WTC11 (cell line): Measurements from ENCODE around the gene PTPN21. TPM values are rescaled to one million over a fixed set of nuclear protein-coding genes. Genes with fewer than 3 reads are reported as not detected.
A peak's percentile ranks its signal among the peaks of the same experiment; 100 is the strongest.
"Not testable (repeated sequence)": the region's sequence is repeated elsewhere in the genome, so short reads cannot be mapped to it uniquely, and the experiment has no call there.

ENCODE experiments used
- ATAC-seq: fragments of 200-7000 bp; cut with Tn5 transposase; 2 replicates; pipeline ENCODE4 v1.10.0; 2021; ENCODE audit warnings: mild to moderate bottlenecking, moderate library complexity
- CTCF ChIA-PET: fragments of 300-600 bp; sonication (Branson Sonifier 250); formaldehyde crosslinking; loops from one replicate; lab custom pipeline; 2021; ENCODE audit warnings: antibody characterized with exemption; lab: Charles Lee
- POLR2A ChIA-PET: fragments of 350-600 bp; sonication (Branson Sonifier 250); formaldehyde crosslinking; loops from one replicate; lab custom pipeline; 2021; ENCODE audit warnings: antibody characterized with exemption; lab: Charles Lee
- DNase-seq: peaks from one replicate; pipeline ENCODE4 v3.0.0; 2021; ENCODE audit warnings: low spot score
- H3K27ac Mint-ChIP-seq: 2 replicates; pipeline ENCODE4 v1.8.0; 2021; ENCODE audit warnings: mixed read lengths
- H3K27me3 Mint-ChIP-seq: 2 replicates; pipeline ENCODE4 v1.8.0; 2021; ENCODE audit warnings: low read depth, mild to moderate bottlenecking, moderate library complexity, mixed read lengths
- H3K36me3 Mint-ChIP-seq: 2 replicates; pipeline ENCODE4 v1.8.0; 2021; ENCODE audit warnings: mixed read lengths
- H3K4me1 Mint-ChIP-seq: 2 replicates; pipeline ENCODE4 v1.8.0; 2022; ENCODE audit warnings: mixed read lengths
- H3K4me3 Mint-ChIP-seq: 2 replicates; pipeline ENCODE4 v1.8.0; 2021; ENCODE audit warnings: mild to moderate bottlenecking, moderate library complexity, mixed read lengths
- H3K9me3 Mint-ChIP-seq: 2 replicates; pipeline ENCODE4 v1.8.0; 2021; ENCODE audit warnings: mixed read lengths
- ATF1 ChIP-seq: sonication (generic); formaldehyde crosslinking; IDR thresholded peaks from 2 replicates; pipeline ENCODE4 v1.8.1; 2023; ENCODE audit warnings: mild to moderate bottlenecking, moderate library complexity, missing genetic modification reagents
- EMX1 ChIP-seq: fragments of 250-450 bp; sonication (Bioruptor Pico); IDR thresholded peaks from 2 replicates; pipeline ENCODE4 v1.8.0; 2021; ENCODE audit warnings: mild to moderate bottlenecking
- ETV6 ChIP-seq: sonication (generic); formaldehyde crosslinking; IDR thresholded peaks from 2 replicates; pipeline ENCODE4 v1.8.1; 2022; ENCODE audit warnings: mild to moderate bottlenecking, missing genetic modification reagents
- FOXJ3 ChIP-seq: sonication (generic); formaldehyde crosslinking; IDR thresholded peaks from 2 replicates; pipeline ENCODE4 v1.9.0; 2021; ENCODE audit warnings: missing genetic modification reagents, mild to moderate bottlenecking, borderline replicate concordance
- FOXP1 ChIP-seq: sonication (generic); formaldehyde crosslinking; IDR thresholded peaks from 2 replicates; pipeline ENCODE4 v1.8.0; 2022; ENCODE audit warnings: missing genetic modification reagents, mild to moderate bottlenecking, moderate library complexity, borderline replicate concordance
- GABPB1 ChIP-seq: sonication (generic); formaldehyde crosslinking; IDR thresholded peaks from 2 replicates; pipeline ENCODE4 v1.8.1; 2023; ENCODE audit warnings: mild to moderate bottlenecking, missing genetic modification reagents
- GRHL2 ChIP-seq: fragments of 250-450 bp; sonication (Bioruptor Pico); IDR thresholded peaks from 2 replicates; pipeline ENCODE4 v1.8.0; 2022; ENCODE audit warnings: mild to moderate bottlenecking, moderate library complexity; ENCODE audit not compliant: insufficient replicate concordance, severe bottlenecking
- GTF2I ChIP-seq: fragments of 250-450 bp; sonication (Bioruptor Pico); conservative IDR thresholded peaks from 2 replicates; pipeline ENCODE4 v1.4.0; 2021; ENCODE audit warnings: mild to moderate bottlenecking
- IRF2 ChIP-seq: sonication (generic); formaldehyde crosslinking; IDR thresholded peaks from 2 replicates; pipeline ENCODE4 v1.8.0; 2022; ENCODE audit warnings: low read depth, missing genetic modification reagents, borderline replicate concordance
- MYBL2 ChIP-seq: sonication (generic); formaldehyde crosslinking; IDR thresholded peaks from 2 replicates; pipeline ENCODE4 v1.8.1; 2023; ENCODE audit warnings: mild to moderate bottlenecking, moderate library complexity, missing genetic modification reagents
- PRDM15 ChIP-seq: sonication (generic); formaldehyde crosslinking; IDR thresholded peaks from 2 replicates; pipeline ENCODE4 v1.8.0; 2022; ENCODE audit warnings: missing genetic modification reagents
- PRRX2 ChIP-seq: fragments of 250-450 bp; sonication (Bioruptor Pico); IDR thresholded peaks from 2 replicates; pipeline ENCODE4 v1.8.0; 2021; ENCODE audit warnings: mild to moderate bottlenecking
- ZBTB43 ChIP-seq: sonication (generic); formaldehyde crosslinking; IDR thresholded peaks from 2 replicates; pipeline ENCODE4 v1.8.1; 2023; ENCODE audit warnings: mild to moderate bottlenecking, missing genetic modification reagents
- ZNF232 ChIP-seq: sonication (generic); formaldehyde crosslinking; IDR thresholded peaks from 2 replicates; pipeline ENCODE4 v1.8.0; 2022; ENCODE audit warnings: mild to moderate bottlenecking, missing genetic modification reagents
- ZNF317 ChIP-seq: sonication (generic); formaldehyde crosslinking; IDR thresholded peaks from 2 replicates; pipeline ENCODE4 v1.8.1; 2023; ENCODE audit warnings: low read depth, mild to moderate bottlenecking, moderate library complexity, missing genetic modification reagents, borderline replicate concordance
- ZNF425 ChIP-seq: fragments of 250-450 bp; sonication (Bioruptor Pico); conservative IDR thresholded peaks from 2 replicates; pipeline ENCODE4 v1.9.0; 2021; ENCODE audit warnings: mild to moderate bottlenecking
- total RNA-seq: library from RNA; stranded (reverse); gene quantifications from 3 replicates; pipeline ENCODE4 v1.2.3, GENCODE V29; 2021
- TF ChIP-seq, protein P1 (sequence below): fragments of 200-600 bp; IDR thresholded peaks from 2 replicates; pipeline ENCODE4 v1.8.0; 2022; ENCODE audit warnings: antibody characterized with exemption

PTPN21 gene
- total RNA-seq, 1 experiment from 2014 or later = 7.5 TPM

- H3K27ac Mint-ChIP-seq, POLR2A ChIA-PET: not testable (repeated sequence)
- TF ChIP-seq ZNF317 = peak; percentile 58; the same call in 1 of the 2 replicates
Observed at GRCh38 chr14:88529889-88530288, 24.9 kb downstream of the PTPN21 start.

GRCh38 chr14:88522393-88522792 lies 32.4 kb downstream of the PTPN21 start:
- DNase-seq (no peak), ATAC-seq (no peak)
- Mint-ChIP-seq H3K27me3 (no peaks in the 10 kb centered on the region), H3K27ac (no peak overlapping the region), H3K36me3 (no peaks in the 10 kb centered on the region), H3K4me1 (no peaks in the 10 kb centered on the region), H3K9me3 (no peaks in the 10 kb centered on the region), H3K4me3 (no peak overlapping the region)
- CTCF ChIA-PET = interaction anchor here (1.0 kb wide), 1 partner anchor 333 kb away, joined by 5 read pairs; no protein-coding TSS in a partner anchor
- TF ChIP-seq ZNF232 (CRISPR knock-in tag) (no peak), PRDM15 (CRISPR knock-in tag) (no peak), ETV6 (CRISPR knock-in tag) (no peak), FOXP1 (CRISPR knock-in tag) (no peak), GTF2I (no peak), ZBTB43 (CRISPR knock-in tag) (no peak), MYBL2 (CRISPR knock-in tag) (no peak), GRHL2 (CRISPR knock-in tag) (no peak), PRRX2 (CRISPR knock-in tag) (no peak)
- TF ChIP-seq, protein P1, sequence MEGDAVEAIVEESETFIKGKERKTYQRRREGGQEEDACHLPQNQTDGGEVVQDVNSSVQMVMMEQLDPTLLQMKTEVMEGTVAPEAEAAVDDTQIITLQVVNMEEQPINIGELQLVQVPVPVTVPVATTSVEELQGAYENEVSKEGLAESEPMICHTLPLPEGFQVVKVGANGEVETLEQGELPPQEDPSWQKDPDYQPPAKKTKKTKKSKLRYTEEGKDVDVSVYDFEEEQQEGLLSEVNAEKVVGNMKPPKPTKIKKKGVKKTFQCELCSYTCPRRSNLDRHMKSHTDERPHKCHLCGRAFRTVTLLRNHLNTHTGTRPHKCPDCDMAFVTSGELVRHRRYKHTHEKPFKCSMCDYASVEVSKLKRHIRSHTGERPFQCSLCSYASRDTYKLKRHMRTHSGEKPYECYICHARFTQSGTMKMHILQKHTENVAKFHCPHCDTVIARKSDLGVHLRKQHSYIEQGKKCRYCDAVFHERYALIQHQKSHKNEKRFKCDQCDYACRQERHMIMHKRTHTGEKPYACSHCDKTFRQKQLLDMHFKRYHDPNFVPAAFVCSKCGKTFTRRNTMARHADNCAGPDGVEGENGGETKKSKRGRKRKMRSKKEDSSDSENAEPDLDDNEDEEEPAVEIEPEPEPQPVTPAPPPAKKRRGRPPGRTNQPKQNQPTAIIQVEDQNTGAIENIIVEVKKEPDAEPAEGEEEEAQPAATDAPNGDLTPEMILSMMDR = no peak
- POLR2A ChIA-PET = no interaction called here

More at GRCh38 chr14:88529889-88530288, 24.9 kb downstream of the PTPN21 start:
- DNase-seq, H3K4me1 Mint-ChIP-seq, CTCF ChIA-PET, H3K27me3 Mint-ChIP-seq, H3K4me3 Mint-ChIP-seq, ATAC-seq, H3K36me3 Mint-ChIP-seq: not testable (repeated sequence)
- H3K9me3 Mint-ChIP-seq = peaks cover 13% of the 10 kb centered on the region

DNA sequence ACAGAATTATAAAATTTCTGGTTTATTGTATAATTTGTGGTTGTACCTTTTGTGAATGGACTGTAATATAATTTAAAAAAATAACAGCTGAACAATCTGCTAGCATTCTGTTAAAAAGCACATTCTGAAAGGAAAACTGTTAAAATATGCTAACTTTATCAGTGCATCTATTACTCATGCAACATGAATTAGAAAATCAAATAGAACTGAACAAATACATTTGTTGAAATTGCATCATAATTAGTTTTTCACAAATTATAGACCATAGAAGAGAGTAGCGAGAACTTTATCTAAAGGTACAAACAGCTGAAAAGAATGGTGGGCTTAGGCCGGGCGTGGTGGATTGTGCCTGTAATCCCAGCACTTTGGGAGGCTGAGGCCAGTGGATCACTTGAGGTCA lies 33.0 kb downstream of the PTPN21 start:
- no peak overlapping the region for H3K4me3 Mint-ChIP-seq
- no peaks in the 10 kb centered on the region for H3K4me1 Mint-ChIP-seq
- H3K27ac Mint-ChIP-seq = no peak overlapping the region
- H3K9me3 Mint-ChIP-seq = no peaks in the 10 kb centered on the region
- DNase-seq (no peak), ATAC-seq (no peak)
- no peaks in the 10 kb centered on the region for H3K27me3 Mint-ChIP-seq
- no peaks in the 10 kb centered on the region for H3K36me3 Mint-ChIP-seq
- ChIA-PET POLR2A (no interaction called here), CTCF (interaction anchor here (1.0 kb wide), 1 partner anchor 333 kb away, joined by 5 read pairs; no protein-coding TSS in a partner anchor)
- TF ChIP-seq GABPB1 (CRISPR knock-in tag) (no peak), EMX1 (CRISPR knock-in tag) (no peak), GRHL2 (CRISPR knock-in tag) (no peak), IRF2 (CRISPR knock-in tag) (no peak), ATF1 (CRISPR knock-in tag) (no peak), FOXJ3 (CRISPR knock-in tag) (no peak), PRDM15 (CRISPR knock-in tag) (no peak), ZNF425 (CRISPR knock-in tag) (no peak)
- TF ChIP-seq, protein P1 = no peak
